CD4-positive, alpha-beta T cell treated with Interleukin-10 for 1 hour (primary cell): ENCODE measurements around the gene POPDC2.

ENCODE experiments used
- DNase-seq: peaks from one replicate; pipeline ENCODE4 v3.0.0-alpha.2; 2020

POPDC2 gene

GRCh38 chr3:119669906-119670570 is 9.6 kb upstream of the POPDC2 start:
- no peak for DNase-seq

- DNase-seq, result no peak
Measured at GRCh38 chr3:119665954-119666559, 5.7 kb upstream of the POPDC2 start.

GRCh38 chr3:119664850-119665379 is 4.5 kb upstream of the POPDC2 start:
- no peak for DNase-seq

- no peak for DNase-seq
Measured at GRCh38 chr3:119664370-119664769, 4.0 kb upstream of the POPDC2 start.

- no peak for DNase-seq
Measured at GRCh38 chr3:119663885-119664284, 3.5 kb upstream of the POPDC2 start.

GRCh38 chr3:119662604-119663373 is 2.4 kb upstream of the POPDC2 start:
- no peak for DNase-seq

- DNase-seq, result no peak
Measured at GRCh38 chr3:119659606-119660291, 640 bp downstream of the POPDC2 start.

- no peak for DNase-seq
Measured at GRCh38 chr3:119658994-119659393, 1.4 kb downstream of the POPDC2 start.

GRCh38 chr3:119657887-119658702 is 2.3 kb downstream of the POPDC2 start:
- no peak for DNase-seq

GRCh38 chr3:119653876-119654275 is 6.5 kb downstream of the POPDC2 start:
- DNase-seq, result no peak

GRCh38 chr3:119652306-119653033 is 7.9 kb downstream of the POPDC2 start:
- DNase-seq, result no peak

GRCh38 chr3:119649761-119650160 is 10.6 kb downstream of the POPDC2 start:
- no peak for DNase-seq

GRCh38 chr3:119647843-119648575 is 12.4 kb downstream of the POPDC2 start:
- no peak for DNase-seq

GRCh38 chr3:119647171-119647570 is 13.2 kb downstream of the POPDC2 start:
- DNase-seq, result no peak

- DNase-seq, result no peak
Measured at GRCh38 chr3:119645813-119646212, 14.6 kb downstream of the POPDC2 start.

- DNase-seq, result no peak
Measured at GRCh38 chr3:119644481-119644880, 15.9 kb downstream of the POPDC2 start.

- DNase-seq, result no peak
Measured at GRCh38 chr3:119643528-119643927, 16.9 kb downstream of the POPDC2 start.

GRCh38 chr3:119642746-119643473 is 17.5 kb downstream of the POPDC2 start:
- DNase-seq, result no peak

- no peak for DNase-seq
Measured at GRCh38 chr3:119641416-119641815, 19.0 kb downstream of the POPDC2 start.
